Retinal pigment epithelial cell (primary cell): ENCODE measurements around the gene NDUFA11.

ENCODE experiments used
- DNase-seq: peaks from one replicate; pipeline ENCODE4 v3.0.0-alpha.2; 2010; ENCODE audit warnings: low read depth
- H3K4me3 ChIP-seq: 2 replicates; pipeline ENCODE4 v1.5.1; 2011; ENCODE audit warnings: mild to moderate bottlenecking, low read length, control low read depth, moderate library complexity
- CTCF ChIP-seq: conservative IDR thresholded peaks from 2 replicates; pipeline ENCODE4 v1.5.1; 2011; ENCODE audit warnings: low read depth, low read length, control low read depth, inconsistent platforms

The NDUFA11 gene

GRCh38 chr19:5937550-5937949 is 34.0 kb upstream of the NDUFA11 start:
- H3K4me3 ChIP-seq = no peak overlapping the region
- no peak for TF ChIP-seq CTCF
- no peak for DNase-seq

- DNase-seq = no peak
- H3K4me3 ChIP-seq = no peak overlapping the region
- no peak for TF ChIP-seq CTCF
Observed at GRCh38 chr19:5936292-5936592, 32.7 kb upstream of the NDUFA11 start.

- TF ChIP-seq CTCF = no peak
- no peak for DNase-seq
- H3K4me3 ChIP-seq = no peak overlapping the region
Observed at GRCh38 chr19:5935473-5936291, 32.1 kb upstream of the NDUFA11 start.

- TF ChIP-seq CTCF = no peak
- DNase-seq = no peak
- no peak overlapping the region for H3K4me3 ChIP-seq
Observed at GRCh38 chr19:5934774-5935472, 31.3 kb upstream of the NDUFA11 start.

GRCh38 chr19:5934069-5934401 is 30.4 kb upstream of the NDUFA11 start:
- no peak overlapping the region for H3K4me3 ChIP-seq
- DNase-seq = no peak
- no peak for TF ChIP-seq CTCF

DNA sequence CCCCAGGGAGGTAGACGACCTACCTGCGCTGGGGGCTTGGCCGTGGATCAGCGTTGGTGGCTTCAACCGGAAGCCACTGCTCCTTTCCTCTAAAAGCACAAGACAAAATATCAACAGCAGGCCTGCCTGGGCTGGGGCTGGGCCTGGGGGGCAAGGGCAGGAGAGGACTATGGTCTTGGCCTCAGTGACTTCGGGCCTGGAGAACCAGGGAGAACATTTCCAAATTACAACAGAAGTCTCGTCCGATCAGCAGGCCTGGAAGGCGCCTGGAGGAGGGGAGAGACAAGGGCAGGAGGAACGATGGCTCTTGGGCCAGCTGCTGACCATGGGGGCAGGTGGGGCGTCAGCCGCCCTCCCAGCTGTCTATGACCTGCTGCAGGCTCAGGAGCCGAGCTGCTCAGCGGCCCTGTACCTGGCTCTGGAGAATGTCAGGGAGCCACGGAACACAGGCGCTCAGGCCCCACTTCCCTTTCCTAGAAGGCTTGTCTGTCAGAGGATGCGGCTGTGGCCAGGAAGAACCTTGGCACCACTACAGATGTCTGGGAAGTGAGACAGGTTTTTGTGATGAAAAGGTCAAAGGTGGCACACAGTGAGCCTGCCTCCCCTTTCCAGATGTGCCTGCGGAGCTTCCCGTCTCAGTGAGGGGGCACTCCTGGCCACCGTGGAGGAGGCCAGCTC is 29.9 kb upstream of the NDUFA11 start:
- H3K4me3 ChIP-seq = no peak overlapping the region
- no peak for TF ChIP-seq CTCF
- no peak for DNase-seq
